NCI-H510A (cell line): ENCODE data around the gene ZNF777.
"Not testable (repeated sequence)": the region's sequence is repeated elsewhere in the genome, so short reads cannot be mapped to it uniquely, and the experiment has no call there.

Experiments
- DNase-seq: peaks from one replicate; lab custom pipeline; 2025; lab: John Stamatoyannopoulos, UW

Gene ZNF777

DNA sequence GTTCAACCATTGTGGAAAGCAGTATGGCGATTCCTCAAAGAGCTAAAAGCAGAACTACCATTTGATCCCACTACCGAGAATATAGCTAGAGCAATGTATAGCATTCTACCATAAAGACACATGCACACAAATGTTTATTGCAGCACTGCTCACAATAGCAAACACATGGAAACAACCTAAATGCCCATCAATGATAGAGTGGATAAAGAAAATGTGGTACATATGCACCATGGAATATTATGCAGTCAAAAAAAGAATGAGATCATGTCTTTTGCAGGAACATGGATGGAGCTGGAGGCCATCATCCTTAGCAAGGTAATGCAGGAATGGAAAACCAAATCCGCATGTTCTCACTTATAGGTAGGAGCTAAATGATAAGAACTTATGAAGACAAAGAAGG is 47.8 kb downstream of the ZNF777 start:
- not testable (repeated sequence) for DNase-seq

DNA sequence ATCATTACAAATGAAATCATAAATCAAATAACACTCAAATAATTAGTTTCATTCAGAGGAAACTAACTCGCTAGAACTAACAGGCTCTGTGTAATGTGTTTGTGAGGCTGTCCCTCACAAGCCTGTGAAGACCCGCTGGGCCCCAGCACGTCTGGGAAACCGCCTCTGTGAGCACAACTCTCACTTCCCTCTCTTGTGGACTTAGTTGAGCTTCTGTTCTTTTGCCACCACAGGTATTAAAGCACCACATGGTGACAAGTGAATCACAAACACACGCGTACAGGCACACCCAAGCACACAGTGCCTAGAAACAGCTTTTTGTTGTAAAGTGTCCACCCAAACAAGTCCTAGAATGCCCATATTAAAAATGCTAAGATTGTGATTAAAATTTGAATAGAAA is 51.0 kb downstream of the ZNF777 start:
- no peak for DNase-seq

DNA sequence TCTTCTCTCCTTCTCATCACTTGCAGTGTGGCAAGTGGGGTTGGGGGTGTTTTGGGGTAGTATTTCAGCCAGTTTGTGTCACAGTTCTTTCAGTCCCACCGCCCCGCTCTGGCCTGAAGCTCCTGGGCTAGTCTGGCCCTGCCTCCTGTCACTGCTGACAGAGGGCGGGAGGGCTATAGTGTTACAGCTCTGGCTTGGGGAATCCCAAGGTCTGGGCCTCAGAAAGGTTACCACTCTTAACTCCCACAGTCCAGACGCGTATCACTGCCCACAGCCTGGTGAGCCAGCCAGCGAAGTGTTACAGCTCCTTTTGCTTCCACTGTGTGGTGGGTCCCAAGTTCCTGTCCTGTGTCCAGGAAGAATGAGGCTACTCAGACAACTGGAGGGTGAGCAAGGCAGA is 56.0 kb downstream of the ZNF777 start:
- DNase-seq, result no peak

DNA sequence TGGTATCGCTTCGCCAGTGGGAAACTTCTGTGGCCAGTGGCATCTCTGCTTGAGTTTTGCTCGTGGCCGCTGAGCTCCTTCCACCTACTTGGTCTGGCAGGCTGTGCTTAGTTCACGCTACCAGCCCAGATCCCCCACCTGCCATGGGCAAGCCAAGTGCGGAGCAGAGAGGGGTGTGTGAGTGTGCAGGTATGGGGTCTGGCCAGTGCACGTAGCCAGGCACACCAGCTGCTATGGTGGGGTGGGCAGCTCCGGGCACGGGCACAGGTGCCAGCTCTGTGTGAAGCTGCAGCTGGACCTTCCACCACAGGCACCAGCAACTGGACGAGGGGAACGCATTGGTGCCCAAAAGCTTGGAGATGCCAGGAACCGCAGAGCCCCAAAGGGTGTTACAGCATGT is 56.5 kb downstream of the ZNF777 start:
- no peak for DNase-seq

DNA sequence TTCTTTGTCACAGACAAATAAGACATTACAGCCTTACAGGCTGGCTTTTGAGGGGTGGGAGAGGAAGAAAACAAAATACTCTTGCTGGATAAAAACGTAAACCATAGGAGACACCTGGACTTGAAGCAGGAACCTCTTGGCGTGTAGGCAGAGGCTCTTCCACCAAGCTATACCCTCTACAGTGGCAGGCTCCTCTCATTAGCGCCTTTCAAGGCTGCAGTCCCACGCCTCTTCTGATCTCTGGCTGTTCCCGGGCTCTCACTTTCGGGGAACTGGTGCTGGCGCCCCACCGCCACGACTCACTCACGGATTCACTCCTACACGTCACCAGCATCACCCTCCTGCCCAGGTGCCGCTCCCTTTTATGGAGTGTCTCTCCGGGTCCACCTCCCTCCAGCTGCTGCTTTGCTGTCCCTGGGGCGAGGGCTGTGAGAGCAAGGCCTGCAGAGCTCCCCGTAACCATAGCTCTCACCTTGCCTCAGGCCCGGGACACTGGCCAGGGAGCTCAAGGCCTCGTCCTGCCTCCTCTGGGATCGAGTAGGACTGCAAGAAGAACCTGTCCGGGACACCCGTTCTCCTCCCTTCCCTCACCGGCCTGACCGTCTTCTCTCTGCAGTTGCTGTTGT is 62.6 kb downstream of the ZNF777 start:
- no peak for DNase-seq

DNA sequence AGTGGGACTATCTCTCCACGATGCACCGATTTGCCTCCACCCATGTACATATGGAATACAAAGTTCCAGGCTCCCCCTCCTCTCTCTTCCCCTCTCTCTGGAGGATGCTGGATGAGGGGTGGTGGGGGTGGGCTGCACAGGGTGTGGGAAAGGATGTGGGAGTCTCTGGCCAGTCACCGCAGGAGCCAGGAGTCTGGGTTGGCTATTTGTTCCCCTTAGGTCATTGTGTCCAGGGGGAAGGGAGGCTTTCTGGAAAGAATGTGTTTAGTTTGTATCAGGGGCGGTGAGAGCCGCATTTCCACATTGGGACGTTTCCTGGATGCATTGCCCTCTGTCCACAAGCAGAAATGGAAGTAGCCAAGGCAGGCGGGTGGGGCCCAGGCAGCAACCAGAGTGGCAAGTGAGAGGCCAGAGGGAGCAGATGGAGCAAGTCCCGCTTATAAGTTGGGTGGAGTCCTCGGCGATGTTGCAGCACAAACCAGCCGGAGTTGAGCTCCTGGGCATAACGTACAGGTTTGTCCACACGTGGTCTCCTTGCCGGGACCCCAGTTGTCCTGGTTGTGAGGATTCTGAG is 63.3 kb downstream of the ZNF777 start:
- no peak for DNase-seq

DNA sequence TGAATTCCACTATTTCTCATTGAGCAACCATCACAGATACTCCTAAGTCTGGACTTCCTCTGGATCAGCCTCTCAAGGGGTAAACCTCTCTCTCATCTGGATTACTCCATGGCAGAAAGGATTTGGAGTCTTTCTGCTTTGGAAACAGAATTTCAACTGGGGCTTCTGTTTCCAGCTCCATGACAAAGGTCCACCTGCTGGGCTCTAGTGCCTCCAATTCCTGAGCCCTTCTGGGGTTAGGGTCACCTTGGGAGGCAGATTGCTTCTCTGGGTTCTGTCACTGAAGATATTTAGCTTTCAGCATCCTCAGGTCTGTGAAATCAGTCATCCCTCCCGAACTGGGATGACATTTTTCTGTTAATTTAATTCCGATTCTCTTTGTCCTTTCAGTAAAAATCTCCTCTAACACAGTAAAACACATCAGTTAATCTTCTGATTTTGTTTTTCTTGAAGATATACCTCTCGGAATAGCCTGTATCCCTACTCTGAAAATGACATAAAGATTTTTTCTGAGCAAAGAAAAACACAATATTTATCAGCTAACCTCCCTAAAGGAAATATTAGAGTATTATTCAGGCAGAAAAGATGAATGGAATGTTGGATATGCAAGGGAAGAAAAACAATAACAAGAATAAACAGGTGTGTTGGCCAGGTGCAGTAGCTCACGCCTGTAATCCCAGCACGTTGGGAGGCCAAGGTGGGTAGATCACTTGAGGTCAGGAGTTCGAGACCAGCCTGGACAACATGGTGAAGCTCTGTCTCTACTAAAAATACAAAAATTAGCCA is 72.1 kb downstream of the ZNF777 start:
- not testable (repeated sequence) for DNase-seq

DNA sequence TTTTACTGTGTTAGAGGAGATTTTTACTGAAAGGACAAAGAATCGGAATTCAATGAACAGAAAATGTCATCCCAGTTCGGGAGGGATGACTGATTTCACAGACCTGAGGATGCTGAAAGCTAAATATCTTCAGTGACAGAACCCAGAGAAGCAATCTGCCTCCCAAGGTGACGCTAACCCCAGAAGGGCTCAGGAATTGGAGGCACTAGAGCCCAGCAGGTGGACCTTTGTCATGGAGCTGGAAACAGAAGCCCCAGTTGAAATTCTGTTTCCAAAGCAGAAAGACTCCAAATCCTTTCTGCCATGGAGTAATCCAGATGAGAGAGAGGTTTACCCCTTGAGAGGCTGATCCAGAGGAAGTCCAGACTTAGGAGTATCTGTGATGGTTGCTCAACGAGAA is 74.3 kb downstream of the ZNF777 start:
- DNase-seq, result not testable (repeated sequence)

DNA sequence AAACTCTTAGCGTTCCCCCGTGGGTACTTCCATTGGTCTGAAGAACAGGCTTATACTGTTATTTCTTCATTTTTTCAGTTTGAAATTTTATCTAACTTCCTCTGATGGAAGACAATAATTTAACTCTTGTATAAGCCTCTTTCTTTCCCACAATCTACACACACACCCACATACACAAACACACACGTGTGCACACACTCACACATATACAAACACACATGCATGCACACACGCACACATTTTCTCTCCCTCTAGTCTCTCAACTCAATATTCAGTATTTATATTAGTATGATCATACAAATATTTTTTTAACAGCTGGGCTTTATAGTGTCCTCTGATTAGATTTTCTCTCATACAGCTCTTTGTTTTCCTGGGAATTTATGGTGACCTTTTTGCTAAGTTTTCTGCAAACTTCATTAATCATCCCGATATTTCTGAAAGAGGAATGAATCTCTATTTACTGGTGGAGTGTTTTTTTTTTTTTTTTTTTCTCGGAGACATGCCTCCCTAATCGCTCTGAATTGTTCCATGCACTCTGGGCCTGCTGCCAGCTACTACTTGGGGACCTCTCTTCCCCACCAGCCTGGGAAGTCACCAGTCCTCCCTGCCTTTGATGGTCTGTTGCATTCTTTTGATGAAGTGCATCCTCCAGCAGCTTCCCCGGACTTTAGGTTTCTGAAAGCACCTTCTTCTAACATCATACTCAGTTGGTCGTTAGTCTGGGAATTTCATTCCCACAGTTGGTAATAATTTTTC is 75.5 kb downstream of the ZNF777 start:
- no peak for DNase-seq
